ENCODE data around the gene STK32B. TPM values are rescaled to one million over a fixed set of nuclear protein-coding genes. Genes with fewer than 3 reads are reported as not detected.

Gene STK32B
- polyA plus RNA-seq, 1 experiment, result 4.3 TPM

- ChIA-PET CTCF (no interaction called here), POLR2A (no interaction called here)
- no peaks in the 10 kb centered on the region; the same call in 1 of the 2 replicates for H3K9me3 ChIP-seq (ENCODE audit: control insufficient read depth, insufficient read depth, low read length)
- TF ChIP-seq, protein P1, sequence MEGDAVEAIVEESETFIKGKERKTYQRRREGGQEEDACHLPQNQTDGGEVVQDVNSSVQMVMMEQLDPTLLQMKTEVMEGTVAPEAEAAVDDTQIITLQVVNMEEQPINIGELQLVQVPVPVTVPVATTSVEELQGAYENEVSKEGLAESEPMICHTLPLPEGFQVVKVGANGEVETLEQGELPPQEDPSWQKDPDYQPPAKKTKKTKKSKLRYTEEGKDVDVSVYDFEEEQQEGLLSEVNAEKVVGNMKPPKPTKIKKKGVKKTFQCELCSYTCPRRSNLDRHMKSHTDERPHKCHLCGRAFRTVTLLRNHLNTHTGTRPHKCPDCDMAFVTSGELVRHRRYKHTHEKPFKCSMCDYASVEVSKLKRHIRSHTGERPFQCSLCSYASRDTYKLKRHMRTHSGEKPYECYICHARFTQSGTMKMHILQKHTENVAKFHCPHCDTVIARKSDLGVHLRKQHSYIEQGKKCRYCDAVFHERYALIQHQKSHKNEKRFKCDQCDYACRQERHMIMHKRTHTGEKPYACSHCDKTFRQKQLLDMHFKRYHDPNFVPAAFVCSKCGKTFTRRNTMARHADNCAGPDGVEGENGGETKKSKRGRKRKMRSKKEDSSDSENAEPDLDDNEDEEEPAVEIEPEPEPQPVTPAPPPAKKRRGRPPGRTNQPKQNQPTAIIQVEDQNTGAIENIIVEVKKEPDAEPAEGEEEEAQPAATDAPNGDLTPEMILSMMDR (IDR thresholded peaks at IDR 0.05; ENCODE audit: low read depth, low read length), result no peak
- H3K27ac ChIP-seq (ENCODE audit: low read depth, low read length), result no peak overlapping the region
- no peaks in the 10 kb centered on the region for H3K27me3 ChIP-seq (ENCODE audit: control insufficient read depth, insufficient read depth, low read length)
- no peak overlapping the region for H3K4me3 ChIP-seq (ENCODE audit: low read depth, low read length)
- no peak for DNase-seq (ENCODE audit: low read depth, low spot score)
These were observed 73.6 kb downstream of the STK32B start for GRCh38 chr4:5124876-5125275.

DNA sequence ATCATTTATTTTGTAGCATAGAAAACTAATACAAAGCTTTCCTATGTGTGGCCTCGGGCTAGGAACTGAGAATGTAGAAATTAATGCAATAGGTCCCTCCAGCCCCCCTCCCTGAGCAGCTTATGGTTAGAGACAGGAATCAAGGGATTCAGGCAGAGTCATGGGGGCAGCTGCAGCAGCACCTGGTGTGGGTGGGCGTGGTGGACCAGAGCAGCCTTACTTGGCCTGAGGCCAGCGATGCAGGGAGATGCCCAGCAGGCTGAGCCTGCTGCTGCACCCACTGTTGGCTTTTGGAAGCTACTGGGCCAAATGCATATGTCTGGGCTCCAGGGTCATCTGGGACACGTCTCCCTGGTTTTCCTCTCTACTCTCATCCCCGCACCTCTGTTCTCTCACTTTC is 74.0 kb downstream of the STK32B start:
- no peak for DNase-seq (ENCODE audit: low read depth, low spot score)
- Histone ChIP-seq H3K4me3 (ENCODE audit: low read depth, low read length) (no peak overlapping the region), H3K9me3 (ENCODE audit: control insufficient read depth, insufficient read depth, low read length) (no peaks in the 10 kb centered on the region; the same call in 1 of the 2 replicates), H3K27ac (ENCODE audit: low read depth, low read length) (no peak overlapping the region), H3K27me3 (ENCODE audit: control insufficient read depth, insufficient read depth, low read length) (no peaks in the 10 kb centered on the region)
- ChIA-PET POLR2A (no interaction called here), CTCF (interaction anchor here (1.7 kb wide), 1 partner anchor 17 kb away, joined by 4 read pairs; no protein-coding TSS in a partner anchor)
- TF ChIP-seq, protein P1 (IDR thresholded peaks at IDR 0.05; ENCODE audit: low read depth, low read length), result no peak

DNA sequence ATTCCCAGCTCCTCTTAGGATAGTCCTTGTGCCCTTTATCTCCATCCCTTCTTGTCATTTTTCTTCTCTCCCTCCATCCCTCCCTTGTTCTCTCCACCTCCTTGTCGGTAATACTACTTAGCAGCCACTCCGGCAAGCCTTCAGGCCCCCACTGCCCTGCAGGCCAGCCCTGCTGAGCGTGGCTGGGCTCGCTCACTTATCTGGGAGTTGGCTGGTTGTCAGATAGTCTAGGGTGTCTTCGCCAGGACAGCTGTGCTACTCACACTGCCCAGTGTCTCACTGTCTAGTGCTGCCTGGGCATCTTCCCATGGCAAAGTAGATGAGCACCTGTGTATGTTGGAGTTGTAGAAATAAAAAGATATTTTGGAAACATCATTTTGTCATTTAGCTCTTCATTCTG is 75.0 kb downstream of the STK32B start:
- no peaks in the 10 kb centered on the region for H3K27me3 ChIP-seq (ENCODE audit: control insufficient read depth, insufficient read depth, low read length)
- no peak overlapping the region for H3K27ac ChIP-seq (ENCODE audit: low read depth, low read length)
- no peak for DNase-seq (ENCODE audit: low read depth, low spot score)
- CTCF ChIA-PET, result interaction anchor here (1.7 kb wide), 1 partner anchor 16 kb away, joined by 4 read pairs; no protein-coding TSS in a partner anchor
- no peaks in the 10 kb centered on the region; the same call in 1 of the 2 replicates for H3K9me3 ChIP-seq (ENCODE audit: control insufficient read depth, insufficient read depth, low read length)
- TF ChIP-seq, protein P1 (IDR thresholded peaks at IDR 0.05; ENCODE audit: low read depth, low read length), result no peak
- no peak overlapping the region for H3K4me3 ChIP-seq (ENCODE audit: low read depth, low read length)
- POLR2A ChIA-PET, result no interaction called here

GRCh38 chr4:5126857-5127256 is 75.6 kb downstream of the STK32B start:
- Histone ChIP-seq H3K27ac (ENCODE audit: low read depth, low read length) (no peak overlapping the region), H3K9me3 (ENCODE audit: control insufficient read depth, insufficient read depth, low read length) (no peaks in the 10 kb centered on the region; the same call in 1 of the 2 replicates), H3K27me3 (ENCODE audit: control insufficient read depth, insufficient read depth, low read length) (no peaks in the 10 kb centered on the region), H3K4me3 (ENCODE audit: low read depth, low read length) (no peak overlapping the region)
- ChIA-PET POLR2A (no interaction called here), CTCF (interaction anchor here (1.7 kb wide), 1 partner anchor 15 kb away, joined by 4 read pairs; no protein-coding TSS in a partner anchor)
- no peak for DNase-seq (ENCODE audit: low read depth, low spot score)
- TF ChIP-seq, protein P1 (IDR thresholded peaks at IDR 0.05; ENCODE audit: low read depth, low read length), result no peak

GRCh38 chr4:5127556-5127955 is 76.3 kb downstream of the STK32B start:
- DNase-seq (ENCODE audit: low read depth, low spot score), result no peak

More at GRCh38 chr4:5127556-5127955, 76.3 kb downstream of the STK32B start:
- H3K27me3 ChIP-seq (ENCODE audit: control insufficient read depth, insufficient read depth, low read length), result no peaks in the 10 kb centered on the region
- no peak overlapping the region for H3K27ac ChIP-seq (ENCODE audit: low read depth, low read length)
- H3K4me3 ChIP-seq (ENCODE audit: low read depth, low read length), result no peak overlapping the region
- TF ChIP-seq, protein P1 (IDR thresholded peaks at IDR 0.05; ENCODE audit: low read depth, low read length), result no peak
- ChIA-PET CTCF (interaction anchor here (0.7 kb wide), 1 partner anchor 77 kb away, joined by 3 read pairs; no protein-coding TSS in a partner anchor), POLR2A (no interaction called here)
- H3K9me3 ChIP-seq (ENCODE audit: control insufficient read depth, insufficient read depth, low read length), result no peaks in the 10 kb centered on the region; the same call in 1 of the 2 replicates

Data from AG04450 (cell line).